Measurements from ENCODE around the gene GALNT1. TPM values are rescaled to one million over a fixed set of nuclear protein-coding genes. Genes with fewer than 3 reads are reported as not detected.

The GALNT1 gene
- total and polyA plus RNA-seq, 9 of the 15 experiments (the other 6 are each of a cell fraction or from before 2014, with no cell fraction given) = 14.4 to 54.1 (median 36.6) TPM

DNA sequence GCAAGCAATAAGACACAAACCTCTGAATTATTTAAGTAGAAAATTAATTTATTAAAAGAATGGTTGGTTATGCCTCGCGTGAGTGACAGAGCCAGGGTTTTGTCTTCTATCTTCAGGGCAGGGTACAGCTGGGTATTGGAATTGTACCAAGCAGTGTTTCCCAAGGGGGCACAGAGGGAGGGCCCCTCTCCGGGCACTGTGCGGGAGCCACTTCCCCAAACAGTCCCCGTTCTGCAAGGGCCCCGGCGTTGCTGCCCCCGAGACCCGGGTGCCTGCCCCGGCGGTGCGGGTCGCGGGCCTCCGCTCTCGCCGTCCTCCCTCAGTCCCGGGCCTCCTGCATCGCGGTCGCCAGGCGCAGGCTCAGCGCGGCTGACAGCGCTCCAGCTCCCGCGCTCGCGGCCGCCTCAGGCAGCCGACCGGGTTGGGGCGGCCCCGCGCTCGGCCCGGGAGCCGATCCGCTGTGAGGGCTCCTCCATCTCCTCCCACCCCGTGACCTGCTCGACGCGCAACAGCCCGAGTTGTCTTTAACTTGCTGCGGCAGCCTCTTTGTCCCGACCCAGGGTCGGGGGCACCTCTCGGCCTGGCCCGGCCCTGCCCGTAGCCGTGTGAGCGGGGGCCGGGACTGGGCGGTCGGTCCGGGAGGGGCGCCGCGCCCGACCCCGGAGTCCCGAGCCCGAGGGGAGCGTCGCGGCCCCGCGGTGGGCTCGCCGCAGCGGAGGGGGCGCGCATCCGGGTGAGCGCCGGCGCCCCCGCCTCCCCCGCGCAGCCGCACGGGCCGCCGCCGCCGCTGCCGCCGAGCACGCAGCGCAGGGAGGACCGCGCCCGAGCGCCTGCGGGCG is 620 bp upstream of the GALNT1 start (continued):
- no peak for TF ChIP-seq CLOCK (CRISPR knock-in tag; IDR thresholded peaks at IDR 0.05; ENCODE audit: borderline replicate concordance)
- TF ChIP-seq TBL1XR1 (IDR thresholded peaks at IDR 0.05; ENCODE audit: low read length in 2 of 2) = no peak
- no peak for TF ChIP-seq POLR2A (conservative IDR thresholded peaks at IDR 0.05)
- no peak for TF ChIP-seq ZNF444 (CRISPR knock-in tag; IDR thresholded peaks at IDR 0.05)
- TF ChIP-seq ZNF224 (CRISPR knock-in tag; IDR thresholded peaks at IDR 0.05) = no peak
- TF ChIP-seq ZNF274 (IDR thresholded peaks at IDR 0.05; ENCODE audit: borderline replicate concordance, low read depth, low read length) = no peak
- TF ChIP-seq, protein P1, sequence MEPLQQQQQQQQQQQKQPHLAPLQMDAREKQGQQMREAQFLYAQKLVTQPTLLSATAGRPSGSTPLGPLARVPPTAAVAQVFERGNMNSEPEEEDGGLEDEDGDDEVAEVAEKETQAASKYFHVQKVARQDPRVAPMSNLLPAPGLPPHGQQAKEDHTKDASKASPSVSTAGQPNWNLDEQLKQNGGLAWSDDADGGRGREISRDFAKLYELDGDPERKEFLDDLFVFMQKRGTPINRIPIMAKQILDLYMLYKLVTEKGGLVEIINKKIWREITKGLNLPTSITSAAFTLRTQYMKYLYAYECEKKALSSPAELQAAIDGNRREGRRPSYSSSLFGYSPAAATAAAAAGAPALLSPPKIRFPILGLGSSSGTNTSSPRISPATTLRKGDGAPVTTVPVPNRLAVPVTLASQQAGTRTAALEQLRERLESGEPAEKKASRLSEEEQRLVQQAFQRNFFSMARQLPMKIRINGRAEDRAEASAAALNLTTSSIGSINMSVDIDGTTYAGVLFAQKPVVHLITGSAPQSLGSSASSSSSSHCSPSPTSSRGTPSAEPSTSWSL (CRISPR knock-in tag; IDR thresholded peaks at IDR 0.05; ENCODE audit: borderline replicate concordance) = no peak
- TF ChIP-seq TAF1 (IDR thresholded peaks at IDR 0.05; ENCODE audit: control insufficient read depth, extremely low read depth, insufficient read depth, low read length, severe bottlenecking) = peak; percentile 23
- TF ChIP-seq STAT5B (CRISPR knock-in tag; IDR thresholded peaks at IDR 0.05) = no peak
- TF ChIP-seq, protein P2, sequence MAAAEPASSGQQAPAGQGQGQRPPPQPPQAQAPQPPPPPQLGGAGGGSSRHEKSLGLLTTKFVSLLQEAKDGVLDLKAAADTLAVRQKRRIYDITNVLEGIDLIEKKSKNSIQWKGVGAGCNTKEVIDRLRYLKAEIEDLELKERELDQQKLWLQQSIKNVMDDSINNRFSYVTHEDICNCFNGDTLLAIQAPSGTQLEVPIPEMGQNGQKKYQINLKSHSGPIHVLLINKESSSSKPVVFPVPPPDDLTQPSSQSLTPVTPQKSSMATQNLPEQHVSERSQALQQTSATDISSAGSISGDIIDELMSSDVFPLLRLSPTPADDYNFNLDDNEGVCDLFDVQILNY (CRISPR knock-in tag; IDR thresholded peaks at IDR 0.05) = no peak
- TF ChIP-seq ATF2 (CRISPR knock-in tag; IDR thresholded peaks at IDR 0.05) = no peak
- no peak for TF ChIP-seq ILK (tag; IDR thresholded peaks at IDR 0.05; ENCODE audit: borderline replicate concordance, low read depth)
- no peak for TF ChIP-seq ZNF347 (CRISPR knock-in tag; IDR thresholded peaks at IDR 0.05; ENCODE audit: low read depth)
- TF ChIP-seq TAF15 (IDR thresholded peaks at IDR 0.05; ENCODE audit: low read depth, low read length) = no peak
- TF ChIP-seq, protein P3, sequence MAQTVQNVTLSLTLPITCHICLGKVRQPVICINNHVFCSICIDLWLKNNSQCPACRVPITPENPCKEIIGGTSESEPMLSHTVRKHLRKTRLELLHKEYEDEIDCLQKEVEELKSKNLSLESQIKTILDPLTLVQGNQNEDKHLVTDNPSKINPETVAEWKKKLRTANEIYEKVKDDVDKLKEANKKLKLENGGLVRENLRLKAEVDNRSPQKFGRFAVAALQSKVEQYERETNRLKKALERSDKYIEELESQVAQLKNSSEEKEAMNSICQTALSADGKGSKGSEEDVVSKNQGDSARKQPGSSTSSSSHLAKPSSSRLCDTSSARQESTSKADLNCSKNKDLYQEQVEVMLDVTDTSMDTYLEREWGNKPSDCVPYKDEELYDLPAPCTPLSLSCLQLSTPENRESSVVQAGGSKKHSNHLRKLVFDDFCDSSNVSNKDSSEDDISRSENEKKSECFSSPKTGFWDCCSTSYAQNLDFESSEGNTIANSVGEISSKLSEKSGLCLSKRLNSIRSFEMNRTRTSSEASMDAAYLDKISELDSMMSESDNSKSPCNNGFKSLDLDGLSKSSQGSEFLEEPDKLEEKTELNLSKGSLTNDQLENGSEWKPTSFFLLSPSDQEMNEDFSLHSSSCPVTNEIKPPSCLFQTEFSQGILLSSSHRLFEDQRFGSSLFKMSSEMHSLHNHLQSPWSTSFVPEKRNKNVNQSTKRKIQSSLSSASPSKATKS (CRISPR knock-in tag; IDR thresholded peaks at IDR 0.05) = no peak
- TF ChIP-seq ZBTB17 (CRISPR knock-in tag; IDR thresholded peaks at IDR 0.05) = no peak
- peak; percentile 26 for TF ChIP-seq CHD1 (IDR thresholded peaks at IDR 0.05; ENCODE audit: low read length)
- no peak for TF ChIP-seq BRD9 (IDR thresholded peaks at IDR 0.05; ENCODE audit: low read depth, partially characterized antibody)
- TF ChIP-seq PML (IDR thresholded peaks at IDR 0.05; ENCODE audit: low read length) = no peak

Data from K562 (cell line).